ENCODE data around the gene TIMP2. TPM values are rescaled to one million over a fixed set of nuclear protein-coding genes. Genes with fewer than 3 reads are reported as not detected.

TIMP2 gene
- 1 to 10 TPM; 5.0 to 6.0 TPM for total RNA-seq

GRCh38 chr17:78925234-78925633 lies at the start of gene TIMP2:
Gene TIMP2 (minus strand): TSS chr17:78925387. CDS start chr17:78925088, 299 bp downstream.
- H3K27me3 Mint-ChIP-seq: peaks cover 17% of the 10 kb centered on the region
- peak; percentile 65 for ATAC-seq (ENCODE audit: low read depth)
- H3K9me3 Mint-ChIP-seq: no peaks in the 10 kb centered on the region
- H3K36me3 Mint-ChIP-seq: no peaks in the 10 kb centered on the region
- POLR2A ChIA-PET: interaction anchor here (0.7 kb wide), 2 partner anchors 43 to 183 kb away, joined by 3 to 4 read pairs; no protein-coding TSS in a partner anchor
- H3K4me1 Mint-ChIP-seq: peaks cover 11% of the 10 kb centered on the region
- peak; percentile 73 for DNase-seq
- H3K4me3 Mint-ChIP-seq: peak within 1 kb of the TSS; percentile 79
- H3K27ac Mint-ChIP-seq: no peak within 1 kb of the TSS

DNA sequence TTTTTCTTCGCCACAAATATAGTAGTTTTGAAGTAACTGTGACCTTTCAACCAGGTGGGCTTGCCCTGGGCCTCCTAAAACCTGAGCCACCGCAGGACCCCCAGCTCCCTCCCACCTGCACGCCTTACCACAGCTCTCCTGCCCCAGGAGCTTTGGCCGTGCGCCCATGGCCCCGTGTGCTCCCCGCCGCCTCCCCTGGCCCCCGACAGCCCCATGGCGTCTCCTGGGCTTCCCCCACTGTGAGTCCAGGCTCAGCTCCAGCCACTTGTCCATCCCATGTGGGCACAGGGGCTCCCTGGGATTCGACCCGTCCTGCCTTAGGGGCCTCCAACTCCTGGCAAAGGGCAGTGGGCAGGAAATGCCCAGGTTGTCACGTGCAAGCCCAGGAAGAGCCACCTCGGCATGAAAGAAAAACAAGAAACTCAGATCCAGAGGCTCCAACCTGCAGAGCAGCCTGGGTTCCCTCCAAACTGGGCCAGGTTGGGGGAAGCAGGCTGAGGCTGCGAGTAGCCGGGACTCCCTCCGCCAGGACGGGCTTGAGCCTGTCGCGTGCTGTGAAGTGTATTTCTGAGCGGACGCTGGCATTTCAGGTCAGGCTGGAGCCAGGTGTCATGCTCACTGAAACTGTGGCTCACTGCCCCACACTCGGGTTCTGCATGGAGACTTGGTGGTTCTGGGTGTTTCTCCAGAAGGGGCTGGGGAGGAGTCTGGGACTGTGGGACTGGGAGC lies 48.8 kb upstream of the TIMP2 start:
- H3K27me3 Mint-ChIP-seq: no peaks in the 10 kb centered on the region

DNA sequence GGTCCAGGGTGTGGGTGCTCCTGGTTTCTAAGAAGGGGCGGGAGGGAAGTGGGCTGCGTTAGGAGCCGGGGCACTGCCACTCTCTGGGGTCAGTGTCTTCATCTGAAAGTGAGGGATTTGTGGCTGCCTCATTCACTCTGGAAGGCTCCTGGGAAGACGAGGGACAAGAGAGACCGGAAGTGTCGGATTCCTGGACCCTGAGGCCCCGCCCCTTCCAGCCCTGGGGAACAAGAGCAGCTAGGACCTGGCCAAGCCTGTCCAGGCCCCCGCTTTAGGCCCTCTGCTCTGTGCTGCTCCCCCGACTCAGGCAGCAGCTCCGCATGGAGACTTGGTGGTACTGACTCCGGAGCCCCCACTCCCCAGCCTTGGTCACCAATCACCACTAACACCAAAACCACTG lies 48.0 kb upstream of the TIMP2 start:
- DNase-seq (no peak), ATAC-seq (ENCODE audit: low read depth) (no peak)
- Mint-ChIP-seq H3K4me1 (peaks cover 13% of the 10 kb centered on the region), H3K36me3 (peaks cover 15% of the 10 kb centered on the region), H3K27me3 (no peaks in the 10 kb centered on the region), H3K27ac (no peak overlapping the region), H3K9me3 (no peaks in the 10 kb centered on the region), H3K4me3 (no peak overlapping the region)
- POLR2A ChIA-PET: no interaction called here

More for the DNA sequence above, 48.8 kb upstream of the TIMP2 start:
- DNase-seq (no peak), ATAC-seq (ENCODE audit: low read depth) (no peak)
- POLR2A ChIA-PET: no interaction called here
- Mint-ChIP-seq H3K27ac (no peak overlapping the region), H3K4me3 (no peak overlapping the region), H3K36me3 (peaks cover 15% of the 10 kb centered on the region), H3K4me1 (peaks cover 13% of the 10 kb centered on the region), H3K9me3 (no peaks in the 10 kb centered on the region)

GRCh38 chr17:78972507-78973105 lies 47.4 kb upstream of the TIMP2 start:
- DNase-seq (no peak), ATAC-seq (ENCODE audit: low read depth) (no peak)
- Mint-ChIP-seq H3K27me3 (no peaks in the 10 kb centered on the region), H3K4me3 (no peak overlapping the region), H3K27ac (no peak overlapping the region), H3K4me1 (peaks cover 10% of the 10 kb centered on the region), H3K36me3 (peaks cover 12% of the 10 kb centered on the region), H3K9me3 (no peaks in the 10 kb centered on the region)
- POLR2A ChIA-PET: no interaction called here

DNA sequence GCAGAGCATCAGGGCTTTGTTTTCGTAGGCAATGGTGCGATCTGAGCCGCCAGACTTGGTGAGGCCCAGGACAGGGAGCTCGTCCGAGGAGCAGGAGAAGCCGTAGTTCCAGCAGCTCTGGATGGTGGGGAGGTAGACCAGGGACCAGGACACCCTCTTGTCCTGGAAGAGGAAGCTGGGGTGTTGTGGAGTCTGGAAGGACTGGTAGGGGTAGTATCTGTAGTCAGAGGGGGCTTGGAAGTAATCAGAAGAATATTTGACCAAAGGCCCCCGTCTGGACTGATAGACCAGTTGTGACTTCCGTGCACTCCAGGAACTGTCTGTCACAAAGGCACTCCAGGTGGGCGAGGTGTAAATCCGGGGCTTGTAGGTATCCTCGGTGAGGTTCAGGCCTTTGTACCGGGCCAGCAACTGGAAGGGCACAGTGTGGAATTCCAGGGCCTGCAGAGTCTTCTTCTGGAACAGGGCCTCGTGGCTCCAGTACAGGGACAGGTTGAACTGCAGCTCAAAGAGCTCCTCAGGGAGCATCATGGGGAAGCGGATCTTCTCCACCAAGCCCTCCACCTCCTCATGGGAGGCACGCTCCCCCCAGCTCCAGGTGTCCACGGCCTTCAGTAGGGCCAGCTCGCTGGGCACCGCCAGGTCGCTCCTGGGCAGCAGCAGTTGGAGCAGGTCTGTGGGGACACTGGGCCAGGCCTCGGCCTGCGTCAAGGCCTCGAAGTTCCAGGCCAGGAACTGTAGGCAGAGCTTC lies 46.7 kb upstream of the TIMP2 start:
- Mint-ChIP-seq H3K4me3 (no peak overlapping the region), H3K9me3 (no peaks in the 10 kb centered on the region), H3K27me3 (no peaks in the 10 kb centered on the region), H3K27ac (no peak overlapping the region), H3K4me1 (peaks cover 5% of the 10 kb centered on the region), H3K36me3 (peaks cover 9% of the 10 kb centered on the region)
- ATAC-seq (ENCODE audit: low read depth): no peak
- DNase-seq: no peak
- POLR2A ChIA-PET: interaction anchor here (1.9 kb wide), 1 partner anchor 8 kb away, joined by 5 read pairs; the partner anchor contains the start of gene LGALS3BP

- ATAC-seq (ENCODE audit: low read depth) (peak; percentile 63), DNase-seq (peak; percentile 78)
- POLR2A ChIA-PET: interaction anchor here (1.9 kb wide), 1 partner anchor 9 kb away, joined by 5 read pairs; the partner anchor contains the start of gene LGALS3BP
- Mint-ChIP-seq H3K27ac (peak overlapping the region; percentile 50), H3K4me3 (no peak overlapping the region), H3K36me3 (peaks cover 9% of the 10 kb centered on the region), H3K27me3 (no peaks in the 10 kb centered on the region), H3K4me1 (peaks cover 5% of the 10 kb centered on the region), H3K9me3 (no peaks in the 10 kb centered on the region)
Measured at GRCh38 chr17:78970834-78971755, 45.9 kb upstream of the TIMP2 start.

DNA sequence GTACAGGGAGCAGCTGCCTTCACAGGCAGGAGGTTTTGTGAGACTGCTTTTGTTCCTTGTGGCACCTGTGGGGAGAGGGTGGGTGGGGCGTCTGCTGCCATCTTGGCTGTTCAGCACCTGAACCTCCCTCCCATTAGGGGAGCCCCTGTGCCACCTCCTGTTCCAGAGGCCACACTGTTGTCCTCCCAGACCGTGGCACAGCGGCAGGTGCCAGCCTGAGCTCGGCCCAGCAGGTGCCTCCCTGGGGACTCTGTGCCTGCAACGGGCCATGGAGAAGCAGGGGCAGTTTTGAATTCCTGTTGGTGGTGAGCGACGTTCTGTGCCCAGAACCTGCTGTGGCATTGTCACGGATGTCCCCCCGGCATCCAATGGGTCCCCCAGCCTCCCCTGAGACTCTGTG lies 44.7 kb upstream of the TIMP2 start:
- Mint-ChIP-seq H3K9me3 (no peaks in the 10 kb centered on the region), H3K4me3 (no peak overlapping the region), H3K36me3 (peaks cover 11% of the 10 kb centered on the region), H3K27me3 (no peaks in the 10 kb centered on the region), H3K4me1 (peaks cover 5% of the 10 kb centered on the region), H3K27ac (no peak overlapping the region)
- POLR2A ChIA-PET: no interaction called here
- DNase-seq (no peak), ATAC-seq (ENCODE audit: low read depth) (no peak)

GRCh38 chr17:78967782-78968362 lies 42.7 kb upstream of the TIMP2 start:
- POLR2A ChIA-PET: interaction anchor here (0.6 kb wide), 1 partner anchor 107 kb away, joined by 4 read pairs; no protein-coding TSS in a partner anchor
- DNase-seq: no peak

DNA sequence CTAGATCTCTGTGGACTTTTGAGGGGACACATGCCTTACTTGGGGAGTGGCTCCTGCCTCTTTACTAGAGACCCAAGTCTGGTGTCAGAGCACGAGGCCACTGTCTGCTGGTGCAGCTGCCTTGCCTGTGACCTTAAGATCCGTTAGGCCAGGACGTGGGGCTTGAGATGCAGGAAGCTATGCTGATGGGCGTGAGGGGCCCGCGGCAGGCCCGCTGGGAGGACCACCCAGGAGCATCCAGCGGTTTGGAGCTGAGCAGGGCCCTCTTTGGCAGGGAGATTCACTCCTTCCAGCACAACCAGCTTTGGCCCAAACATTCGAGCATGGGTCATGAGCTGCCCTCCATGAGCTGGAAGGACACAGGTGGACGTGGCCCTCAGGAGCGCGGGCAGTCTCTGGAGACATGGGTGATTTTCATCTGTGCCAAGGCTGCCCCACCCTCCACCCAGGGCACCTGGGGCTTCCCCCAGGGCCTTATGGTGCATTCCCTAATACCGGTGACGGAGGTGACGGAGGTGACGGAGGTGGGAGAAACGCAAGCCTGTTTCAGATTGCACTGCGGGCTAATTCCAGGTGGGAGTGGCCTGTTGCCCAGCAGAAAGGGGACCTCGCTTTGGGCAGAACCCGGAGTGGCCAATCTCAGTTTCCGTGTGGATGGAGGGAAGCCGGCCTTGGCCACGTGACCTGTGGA lies 41.9 kb upstream of the TIMP2 start:
- Mint-ChIP-seq H3K9me3 (no peaks in the 10 kb centered on the region), H3K36me3 (peaks cover 11% of the 10 kb centered on the region), H3K27me3 (no peaks in the 10 kb centered on the region), H3K4me1 (peaks cover 5% of the 10 kb centered on the region), H3K4me3 (no peak overlapping the region), H3K27ac (no peak overlapping the region)
- DNase-seq (no peak), ATAC-seq (ENCODE audit: low read depth) (no peak)
- POLR2A ChIA-PET: no interaction called here

More at GRCh38 chr17:78967782-78968362, 42.7 kb upstream of the TIMP2 start:
- Mint-ChIP-seq H3K36me3 (peaks cover 11% of the 10 kb centered on the region), H3K27ac (no peak overlapping the region), H3K4me3 (no peak overlapping the region), H3K27me3 (no peaks in the 10 kb centered on the region), H3K4me1 (peaks cover 5% of the 10 kb centered on the region), H3K9me3 (no peaks in the 10 kb centered on the region)
- ATAC-seq (ENCODE audit: low read depth): no peak

DNA sequence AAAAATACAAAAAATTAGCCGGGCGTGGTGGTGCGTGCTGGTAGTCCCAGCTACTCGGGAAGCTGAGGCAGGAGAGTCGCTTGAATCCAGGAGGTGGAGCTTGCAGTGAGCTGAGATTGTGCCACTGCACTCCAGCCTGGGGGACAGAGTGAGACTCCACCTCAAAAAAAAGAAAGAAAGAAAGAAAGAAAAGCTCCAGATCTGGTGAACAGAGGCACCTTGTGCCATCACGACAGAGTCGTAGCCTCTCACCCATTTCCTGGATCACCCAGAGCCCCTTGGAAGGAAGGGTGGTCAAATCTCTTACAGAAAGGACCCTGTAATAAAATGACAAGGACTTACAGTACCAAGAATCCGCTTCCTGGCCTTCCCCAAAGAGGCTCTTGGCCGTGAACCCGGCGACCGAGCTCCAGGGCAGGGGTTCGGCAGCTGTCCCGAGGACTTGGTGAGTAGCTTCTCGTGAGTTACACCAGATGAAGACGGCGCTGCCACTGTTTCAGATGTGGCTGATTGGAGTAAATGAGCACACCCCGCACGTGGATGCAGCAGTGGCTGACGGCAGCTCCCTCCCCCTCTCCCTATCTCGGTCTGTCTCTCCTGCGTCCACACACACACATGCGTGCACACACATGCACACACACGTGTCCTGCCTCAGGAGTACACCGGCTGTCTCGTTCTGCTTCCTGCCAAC lies 41.1 kb upstream of the TIMP2 start:
- Mint-ChIP-seq H3K36me3 (peaks cover 9% of the 10 kb centered on the region), H3K27ac (no peak overlapping the region), H3K27me3 (no peaks in the 10 kb centered on the region), H3K4me3 (no peak overlapping the region), H3K4me1 (peaks cover 3% of the 10 kb centered on the region), H3K9me3 (no peaks in the 10 kb centered on the region)
- DNase-seq (no peak), ATAC-seq (ENCODE audit: low read depth) (no peak)
- POLR2A ChIA-PET: no interaction called here

- ATAC-seq (ENCODE audit: low read depth): no peak
- H3K27me3 Mint-ChIP-seq: no peaks in the 10 kb centered on the region
- H3K27ac Mint-ChIP-seq: no peak overlapping the region
- no peaks in the 10 kb centered on the region for H3K4me1 Mint-ChIP-seq
- H3K9me3 Mint-ChIP-seq: no peaks in the 10 kb centered on the region
- H3K36me3 Mint-ChIP-seq: peaks cover 6% of the 10 kb centered on the region
- POLR2A ChIA-PET: no interaction called here
- H3K4me3 Mint-ChIP-seq: no peak overlapping the region
- no peak for DNase-seq
Measured at GRCh38 chr17:78965491-78965924, 40.3 kb upstream of the TIMP2 start.

GRCh38 chr17:78963378-78963777 lies 38.2 kb upstream of the TIMP2 start:
- H3K9me3 Mint-ChIP-seq: no peaks in the 10 kb centered on the region

More at GRCh38 chr17:78963378-78963777, 38.2 kb upstream of the TIMP2 start:
- DNase-seq (no peak), ATAC-seq (ENCODE audit: low read depth) (no peak)
- Mint-ChIP-seq H3K27ac (no peak overlapping the region), H3K36me3 (peaks cover 2% of the 10 kb centered on the region), H3K27me3 (no peaks in the 10 kb centered on the region), H3K4me1 (no peaks in the 10 kb centered on the region), H3K4me3 (no peak overlapping the region)
- POLR2A ChIA-PET: no interaction called here
